Activated CD8-positive, alpha-beta memory T cell treated with anti-CD3 and anti-CD28 coated beads, Interleukin-2, amount 50 U/mL, for 48 hours (primary cell): ENCODE results near the gene OR2T10.
"Not testable (repeated sequence)": the region's sequence is repeated elsewhere in the genome, so short reads cannot be mapped to it uniquely, and the experiment has no call there.

Experiments used
- DNase-seq: peaks from one replicate; pipeline ENCODE4 v3.0.0-alpha.2; 2020

The OR2T10 gene, protein sequence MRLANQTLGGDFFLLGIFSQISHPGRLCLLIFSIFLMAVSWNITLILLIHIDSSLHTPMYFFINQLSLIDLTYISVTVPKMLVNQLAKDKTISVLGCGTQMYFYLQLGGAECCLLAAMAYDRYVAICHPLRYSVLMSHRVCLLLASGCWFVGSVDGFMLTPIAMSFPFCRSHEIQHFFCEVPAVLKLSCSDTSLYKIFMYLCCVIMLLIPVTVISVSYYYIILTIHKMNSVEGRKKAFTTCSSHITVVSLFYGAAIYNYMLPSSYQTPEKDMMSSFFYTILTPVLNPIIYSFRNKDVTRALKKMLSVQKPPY

GRCh38 chr1:248597589-248597988 lies at the start of gene OR2T10:
Gene OR2T10 (minus strand): TSS chr1:248597700. CDS start chr1:248593768, 3,932 bp downstream.
- no peak for DNase-seq

DNA sequence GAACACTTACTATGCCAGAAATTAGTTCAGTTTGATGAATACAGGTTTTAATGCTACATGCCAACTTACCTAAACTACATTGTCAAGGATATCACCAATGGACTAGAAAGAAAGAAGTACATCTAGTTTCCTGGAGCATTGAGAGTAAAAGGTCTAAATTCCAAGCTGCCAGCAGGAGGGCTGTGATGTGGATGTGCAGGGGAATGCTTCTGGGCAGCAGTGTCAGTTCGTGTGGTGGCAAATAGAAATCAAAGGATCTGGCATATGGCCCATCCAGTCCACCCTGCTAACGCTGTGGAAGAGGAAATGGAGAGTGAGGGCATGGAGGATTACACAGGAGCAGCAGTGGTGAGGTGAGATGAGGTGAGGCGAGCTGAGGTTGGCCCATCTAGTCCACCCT lies 47.7 kb upstream of the OR2T10 start, which contains the start of gene OR2T35:
OR2T35 (minus strand) TSS at position 101 of the 400 bp plus-strand sequence. CDS start 6,020 bp downstream, outside the sequence.
- DNase-seq, result not testable (repeated sequence)

DNA sequence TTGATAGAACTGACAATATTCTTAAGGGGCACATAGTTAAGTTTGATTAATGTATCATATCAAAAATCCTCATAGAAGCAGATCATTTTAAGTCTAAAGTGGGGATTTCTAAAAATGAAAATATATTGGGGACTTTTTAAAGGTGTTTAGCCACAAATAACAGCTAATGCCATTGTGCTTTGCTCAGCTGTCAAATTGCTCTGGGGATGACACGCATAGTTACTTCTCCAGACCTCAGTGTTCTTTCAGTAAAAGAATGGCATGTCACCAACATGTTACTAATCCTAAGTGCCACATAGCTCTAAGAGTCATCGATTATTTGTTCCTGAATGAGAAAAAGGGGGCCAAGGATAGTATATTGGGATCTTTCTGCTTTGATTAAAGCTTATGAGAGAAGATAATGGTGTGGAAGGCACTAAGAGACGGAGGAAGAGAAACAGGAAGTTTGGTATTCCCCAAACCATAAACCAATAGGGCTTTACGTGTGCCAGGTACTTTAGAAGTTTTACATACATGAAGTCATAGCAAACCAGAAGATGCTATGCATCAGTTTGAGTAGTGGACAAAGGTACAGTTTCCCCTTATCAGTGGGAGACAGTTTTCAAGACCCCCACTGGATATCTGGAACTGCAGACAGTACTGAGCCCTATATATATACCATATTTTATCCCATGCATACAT lies 45.6 kb upstream of the OR2T10 start:
- DNase-seq, result not testable (repeated sequence)

GRCh38 chr1:248641583-248641982 lies 44.1 kb upstream of the OR2T10 start:
- not testable (repeated sequence) for DNase-seq

GRCh38 chr1:248640906-248641305 lies 43.4 kb upstream of the OR2T10 start:
- not testable (repeated sequence) for DNase-seq

GRCh38 chr1:248639652-248640051 lies 42.2 kb upstream of the OR2T10 start:
- DNase-seq, result not testable (repeated sequence)

- not testable (repeated sequence) for DNase-seq
These were observed 39.1 kb upstream of the OR2T10 start for GRCh38 chr1:248636612-248637011.

DNA sequence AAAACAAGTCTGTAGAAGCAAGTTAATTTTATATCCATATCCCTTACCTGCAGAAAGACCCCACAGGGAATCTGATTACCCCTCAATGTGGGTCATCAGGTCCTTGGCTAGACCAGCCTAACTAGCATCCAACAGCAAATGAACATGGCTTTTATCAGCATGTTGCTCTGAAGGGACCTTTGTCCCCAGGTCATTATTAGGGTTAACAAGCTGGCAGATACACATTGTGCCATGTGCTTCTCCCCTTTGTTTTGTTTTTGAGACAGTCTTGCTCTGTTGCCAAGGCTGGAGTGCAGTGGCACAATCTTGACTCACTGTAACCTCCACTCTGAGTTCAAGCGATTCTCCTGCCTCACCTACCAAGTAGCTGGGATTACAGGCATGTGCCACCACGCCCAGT lies 37.5 kb upstream of the OR2T10 start, which contains the start of gene OR2T11:
OR2T11 (minus strand) TSS at position 101 of the 400 bp plus-strand sequence. CDS start 7,963 bp downstream, outside the sequence.
- DNase-seq, result not testable (repeated sequence)

DNA sequence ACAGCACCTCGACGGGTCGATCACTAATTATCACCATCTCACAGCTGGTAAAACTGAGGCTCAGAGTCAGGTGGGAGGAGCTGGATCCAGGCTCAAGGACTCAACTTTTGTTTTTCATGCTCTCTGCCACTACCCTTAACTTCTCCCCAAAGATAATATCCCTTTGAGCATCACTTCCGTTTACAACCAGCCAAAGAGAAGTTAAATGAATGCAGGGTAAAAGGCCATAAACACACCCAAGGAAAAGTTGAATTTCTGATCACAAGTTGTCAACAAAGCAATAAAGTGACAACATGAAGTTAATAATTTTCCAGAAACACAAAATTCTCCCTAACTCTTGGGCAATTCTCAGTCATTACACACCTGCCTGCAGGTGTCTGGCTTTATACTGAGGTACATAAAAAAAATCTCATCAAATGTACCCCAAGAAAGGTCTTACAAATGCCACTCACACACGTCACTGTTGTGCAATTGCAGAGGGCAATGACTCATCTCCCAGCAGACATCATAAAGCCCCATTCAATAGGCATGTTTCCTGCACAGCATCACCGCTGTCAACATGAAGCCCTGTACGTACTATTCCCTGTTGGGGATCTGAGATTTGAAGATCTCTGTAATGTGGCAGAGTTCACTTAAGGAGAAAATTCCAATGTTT lies 34.0 kb upstream of the OR2T10 start:
- no peak for DNase-seq

GRCh38 chr1:248630551-248630950 lies 33.1 kb upstream of the OR2T10 start:
- DNase-seq, result no peak

DNA sequence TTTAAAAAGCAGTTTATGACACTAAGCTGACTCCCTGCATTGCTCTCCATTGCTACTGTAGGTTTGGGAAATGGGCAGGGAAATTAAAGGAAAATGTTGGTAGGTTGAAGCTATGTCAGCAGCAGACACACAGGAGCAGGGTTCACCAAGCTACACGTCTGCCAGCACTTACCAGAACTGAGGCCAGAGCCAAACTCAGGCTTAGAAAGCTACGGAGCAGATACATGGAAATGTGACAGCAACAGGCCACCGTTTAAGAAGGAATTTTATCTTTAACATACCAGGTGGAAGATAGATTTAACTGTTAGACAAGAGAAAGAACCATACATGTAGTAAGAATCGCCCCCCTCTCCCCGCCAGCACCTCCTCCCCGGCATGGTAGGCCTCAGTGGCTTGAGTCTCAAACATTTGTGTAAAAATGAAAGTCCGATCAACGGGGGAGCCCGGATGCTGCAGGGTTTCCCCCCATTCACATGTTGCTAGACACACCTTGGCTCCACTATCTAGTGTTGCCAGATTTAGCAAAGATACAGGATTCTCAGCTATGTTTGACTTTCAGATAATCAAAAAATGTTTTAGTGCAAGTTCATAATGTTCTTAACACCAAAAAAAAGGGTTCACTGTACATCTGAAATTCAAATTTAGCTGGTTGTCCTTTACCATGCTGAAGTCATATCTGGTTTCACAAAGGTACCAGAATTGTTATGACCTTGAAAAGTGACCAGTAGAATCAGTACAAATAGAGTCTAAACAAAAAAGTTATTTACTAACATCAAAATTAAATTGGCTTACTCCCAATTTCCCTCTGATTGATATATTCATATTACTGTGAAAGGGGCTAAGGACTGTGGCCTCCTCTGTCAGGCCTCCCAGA lies 30.7 kb upstream of the OR2T10 start:
- no peak for DNase-seq

- no peak for DNase-seq
These were observed 28.5 kb upstream of the OR2T10 start for GRCh38 chr1:248625971-248626370.

DNA sequence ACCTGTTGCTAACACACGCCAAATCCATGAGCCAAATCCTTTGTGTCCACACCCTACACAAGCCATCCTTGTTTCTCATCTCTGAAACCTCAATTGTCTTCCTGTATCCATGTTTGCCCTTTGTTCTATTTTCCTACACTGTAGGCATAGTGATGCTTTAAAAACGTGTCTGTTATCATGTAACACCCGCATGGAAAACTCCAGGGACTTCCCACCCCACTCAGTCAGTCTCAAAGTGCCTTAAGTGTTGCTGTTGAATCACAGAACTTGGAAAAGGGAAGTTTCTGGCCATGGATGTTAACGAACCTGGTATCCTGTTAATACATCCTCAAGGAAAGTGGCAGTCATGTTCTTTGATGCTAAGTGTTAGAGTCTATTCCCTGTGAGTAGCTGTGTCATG lies 27.7 kb upstream of the OR2T10 start:
- DNase-seq, result no peak

- no peak for DNase-seq
These were observed 25.1 kb upstream of the OR2T10 start for GRCh38 chr1:248622570-248623001.

GRCh38 chr1:248621770-248622169 lies 24.3 kb upstream of the OR2T10 start:
- DNase-seq, result no peak

DNA sequence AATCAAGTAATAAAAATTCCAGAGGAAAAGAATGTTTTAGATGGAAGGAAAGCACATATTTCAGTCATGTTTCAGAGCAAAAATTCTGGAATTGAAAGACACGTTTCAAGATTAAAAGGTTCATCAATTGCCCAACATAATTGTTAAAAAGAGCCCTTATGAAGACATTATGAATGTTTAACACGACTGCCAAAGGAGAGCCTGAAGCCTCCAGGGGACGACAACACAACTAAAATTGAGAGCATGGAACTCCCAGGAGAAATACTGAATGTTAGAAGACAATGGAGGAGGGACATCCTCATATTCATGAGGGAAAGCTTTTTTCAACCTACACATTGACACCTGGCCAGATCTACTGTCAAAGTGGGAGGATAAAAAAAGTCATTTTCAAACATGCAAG lies 21.4 kb upstream of the OR2T10 start:
- DNase-seq, result peak; percentile 71

GRCh38 chr1:248618119-248618518 lies 20.6 kb upstream of the OR2T10 start:
- no peak for DNase-seq

GRCh38 chr1:248613742-248614141 lies 16.2 kb upstream of the OR2T10 start:
- no peak for DNase-seq

GRCh38 chr1:248611883-248612414 lies 14.4 kb upstream of the OR2T10 start:
- DNase-seq, result no peak

DNA sequence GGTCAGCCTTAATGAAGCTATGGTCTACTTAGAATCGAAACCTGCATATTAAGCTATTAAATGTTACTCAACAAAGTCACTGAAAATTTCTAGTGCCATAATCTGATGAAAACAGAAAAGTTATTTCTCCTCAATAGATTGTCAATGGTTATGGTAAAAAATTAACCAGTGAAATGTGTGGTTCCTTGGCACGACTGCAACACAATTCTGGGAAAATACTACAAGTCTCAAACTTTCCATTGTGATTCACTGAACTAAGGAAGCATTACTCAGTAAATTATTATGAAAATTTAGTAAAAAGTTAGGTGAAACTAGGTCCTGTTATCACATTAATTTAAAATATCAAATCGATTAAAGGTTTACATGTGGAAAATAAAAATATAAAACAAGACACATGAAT lies 12.8 kb upstream of the OR2T10 start:
- DNase-seq, result no peak

- DNase-seq, result no peak
These were observed 1.9 kb upstream of the OR2T10 start for GRCh38 chr1:248599396-248599795.

- no peak for DNase-seq
These were observed 885 bp downstream of the OR2T10 start for GRCh38 chr1:248596615-248597014.
